ENCODE results near the gene EPS8L2.

EPS8L2 gene

GRCh38 chr11:709109-709997, 3.3 kb downstream of the EPS8L2 start:
- H3K4me3 ChIP-seq (ENCODE audit: low read length), result no peak overlapping the region
- TF ChIP-seq, protein P1, sequence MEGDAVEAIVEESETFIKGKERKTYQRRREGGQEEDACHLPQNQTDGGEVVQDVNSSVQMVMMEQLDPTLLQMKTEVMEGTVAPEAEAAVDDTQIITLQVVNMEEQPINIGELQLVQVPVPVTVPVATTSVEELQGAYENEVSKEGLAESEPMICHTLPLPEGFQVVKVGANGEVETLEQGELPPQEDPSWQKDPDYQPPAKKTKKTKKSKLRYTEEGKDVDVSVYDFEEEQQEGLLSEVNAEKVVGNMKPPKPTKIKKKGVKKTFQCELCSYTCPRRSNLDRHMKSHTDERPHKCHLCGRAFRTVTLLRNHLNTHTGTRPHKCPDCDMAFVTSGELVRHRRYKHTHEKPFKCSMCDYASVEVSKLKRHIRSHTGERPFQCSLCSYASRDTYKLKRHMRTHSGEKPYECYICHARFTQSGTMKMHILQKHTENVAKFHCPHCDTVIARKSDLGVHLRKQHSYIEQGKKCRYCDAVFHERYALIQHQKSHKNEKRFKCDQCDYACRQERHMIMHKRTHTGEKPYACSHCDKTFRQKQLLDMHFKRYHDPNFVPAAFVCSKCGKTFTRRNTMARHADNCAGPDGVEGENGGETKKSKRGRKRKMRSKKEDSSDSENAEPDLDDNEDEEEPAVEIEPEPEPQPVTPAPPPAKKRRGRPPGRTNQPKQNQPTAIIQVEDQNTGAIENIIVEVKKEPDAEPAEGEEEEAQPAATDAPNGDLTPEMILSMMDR (conservative IDR thresholded peaks at IDR 0.05; ENCODE audit: low read depth, low read length), result no peak
- DNase-seq (ENCODE audit: low read depth), result no peak

GRCh38 chr11:714436-714835, 8.4 kb downstream of the EPS8L2 start:
- no peak overlapping the region for H3K4me3 ChIP-seq (ENCODE audit: low read length)
- DNase-seq (ENCODE audit: low read depth), result no peak
- TF ChIP-seq, protein P1 (conservative IDR thresholded peaks at IDR 0.05; ENCODE audit: low read depth, low read length), result no peak

- TF ChIP-seq, protein P1 (conservative IDR thresholded peaks at IDR 0.05; ENCODE audit: low read depth, low read length), result no peak
- no peak for DNase-seq (ENCODE audit: low read depth)
- no peak overlapping the region for H3K4me3 ChIP-seq (ENCODE audit: low read length)
Observed at GRCh38 chr11:719214-720016, 13.4 kb downstream of the EPS8L2 start.

DNA sequence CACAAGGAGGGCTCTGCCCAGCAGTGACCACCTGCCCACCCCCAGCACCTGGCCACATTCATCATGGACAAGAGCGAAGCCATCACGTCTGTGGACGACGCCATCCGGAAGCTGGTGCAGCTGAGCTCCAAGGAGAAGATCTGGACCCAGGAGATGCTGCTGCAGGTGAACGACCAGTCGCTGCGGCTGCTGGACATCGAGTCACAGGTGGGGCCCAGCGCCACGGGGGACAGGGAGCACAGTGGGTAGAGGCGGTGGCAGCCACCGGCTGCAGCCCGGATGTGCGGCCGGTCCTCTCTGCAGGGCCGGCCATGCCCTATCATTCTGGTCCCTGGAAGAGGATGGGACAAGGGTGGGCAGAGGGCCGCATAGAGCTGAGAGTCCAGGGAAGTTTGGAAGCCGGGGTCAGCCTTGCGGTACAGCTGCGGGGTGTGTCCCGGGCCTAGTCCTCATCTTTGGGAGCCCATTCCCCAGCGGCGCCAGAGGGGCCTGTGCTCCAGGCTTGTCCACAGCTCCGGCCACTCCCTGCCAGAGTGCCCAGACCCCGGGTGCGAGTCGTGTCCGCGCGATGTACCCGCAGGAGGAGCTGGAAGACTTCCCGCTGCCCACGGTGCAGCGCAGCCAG, 14.1 kb downstream of the EPS8L2 start:
- no peak overlapping the region for H3K4me3 ChIP-seq (ENCODE audit: low read length)
- TF ChIP-seq, protein P1 (conservative IDR thresholded peaks at IDR 0.05; ENCODE audit: low read depth, low read length), result no peak
- DNase-seq (ENCODE audit: low read depth), result no peak

GRCh38 chr11:720642-721246, 14.7 kb downstream of the EPS8L2 start:
- no peak overlapping the region for H3K4me3 ChIP-seq (ENCODE audit: low read length)
- TF ChIP-seq, protein P1 (conservative IDR thresholded peaks at IDR 0.05; ENCODE audit: low read depth, low read length), result no peak
- no peak for DNase-seq (ENCODE audit: low read depth)

- no peak for DNase-seq (ENCODE audit: low read depth)
- H3K4me3 ChIP-seq (ENCODE audit: low read length), result no peak overlapping the region
- TF ChIP-seq, protein P1 (conservative IDR thresholded peaks at IDR 0.05; ENCODE audit: low read depth, low read length), result no peak
Observed at GRCh38 chr11:721247-721740, 15.3 kb downstream of the EPS8L2 start.

Measured in retinal pigment epithelial cell (primary cell).